SK-N-SH (cell line): ENCODE measurements around the gene SLC17A9. TPM values are rescaled to one million over a fixed set of nuclear protein-coding genes. Genes with fewer than 3 reads are reported as not detected.

ENCODE experiments used
- CTCF ChIA-PET: fragments of 300-600, 350-600 bp; formaldehyde crosslinking; extraction: SDS; loops from one replicate; lab custom pipeline; 2021; lab: Yijun Ruan, JAX
- POLR2A ChIA-PET: fragments of 350-600 bp; sonication (Branson Sonifier 250); formaldehyde crosslinking; extraction: SDS; loops from one replicate; lab custom pipeline; 2020; ENCODE audit warnings: antibody characterized with exemption, inconsistent platforms; lab: Yijun Ruan, JAX
- DNase-seq: peaks from one replicate; pipeline ENCODE4 v3.0.0; 2012
- H2AFZ ChIP-seq: fragments of 200-600 bp; sonication (generic); 2 replicates; pipeline ENCODE4 v1.8.1; 2016; ENCODE audit warnings: antibody characterized with exemption, mild to moderate bottlenecking, low read depth
- H3F3A ChIP-seq: fragments of 200-600 bp; sonication (generic); replicated peaks from 2 replicates; pipeline ENCODE3; 2016; ENCODE audit warnings: antibody characterized with exemption, mild to moderate bottlenecking; ENCODE audit not compliant: insufficient read depth
- H3K27ac ChIP-seq, 2 experiments: fragments of 200-500 bp in 1 of 2; fragments of 200-600 bp in 1 of 2; sonication (Bioruptor generic) in 1 of 2; sonication (generic), shearing (Covaris generic) in 1 of 2; 2 replicates each; pipeline versions ENCODE4 v1.5.1 to v1.6.1; 2014 to 2016; ENCODE audit warnings: low read depth in 2 of 2, inconsistent platforms in 1 of 2, low read length in 1 of 2, mild to moderate bottlenecking in 1 of 2, mixed read lengths in 1 of 2
- H3K27me3 ChIP-seq: fragments of 200-600 bp; sonication (generic), shearing (Covaris generic); 2 replicates; pipeline ENCODE4 v1.6.1; 2016; ENCODE audit warnings: mixed run types; ENCODE audit not compliant: insufficient read depth
- H3K36me3 ChIP-seq, 2 experiments: fragments of 200-500 bp in 1 of 2; fragments of 200-600 bp in 1 of 2; sonication (Bioruptor generic) in 1 of 2; sonication (generic) in 1 of 2; replicated peaks in 1 of 2; 2 replicates each; pipeline versions ENCODE3 to v1.5.1; 2014 to 2016; ENCODE audit warnings: low read length in 1 of 2, mild to moderate bottlenecking in 1 of 2; ENCODE audit not compliant: insufficient read depth in 2 of 2, control insufficient read depth in 1 of 2
- H3K4me1 ChIP-seq, 2 experiments: fragments of 200-500 bp in 1 of 2; fragments of 200-600 bp in 1 of 2; sonication (Bioruptor generic) in 1 of 2; sonication (generic), shearing (Covaris generic) in 1 of 2; 2 replicates each; pipeline versions ENCODE4 v1.5.1 to v1.6.1; 2014 to 2016; ENCODE audit warnings: low read depth in 1 of 2, low read length in 1 of 2, mixed run types in 1 of 2; ENCODE audit not compliant: insufficient read depth in 2 of 2, control insufficient read depth in 1 of 2
- H3K4me2 ChIP-seq: fragments of 200-600 bp; sonication (generic), shearing (Covaris generic); 2 replicates; pipeline ENCODE4 v1.6.1; 2017; ENCODE audit warnings: mixed run types
- H3K4me3 ChIP-seq, 2 experiments: fragments of 200-500 bp in 1 of 2; fragments of 200-600 bp in 1 of 2; sonication (Bioruptor generic) in 1 of 2; sonication (generic), shearing (Covaris generic) in 1 of 2; 2 replicates each; pipeline versions ENCODE4 v1.5.1 to v1.8.1; 2014 to 2016; ENCODE audit warnings: low read depth in 2 of 2, inconsistent platforms in 1 of 2, low read length in 1 of 2, mild to moderate bottlenecking in 1 of 2, mixed read lengths in 1 of 2, moderate library complexity in 1 of 2
- H3K79me2 ChIP-seq: fragments of 200-600 bp; sonication (generic); 2 replicates; pipeline ENCODE4 v1.8.1; 2017; ENCODE audit warnings: mild to moderate bottlenecking; ENCODE audit not compliant: insufficient read depth
- H3K9ac ChIP-seq: fragments of 200-600 bp; sonication (generic); 2 replicates; pipeline ENCODE4 v1.6.1; 2017; ENCODE audit warnings: mixed run types
- H3K9me2 ChIP-seq: fragments of 200-600 bp; sonication (generic); 2 replicates; pipeline ENCODE4 v1.6.1; 2017; ENCODE audit warnings: mixed run types
- H3K9me3 ChIP-seq: fragments of 200-600 bp; sonication (generic); 2 replicates; pipeline ENCODE4 v1.6.1; 2017; ENCODE audit warnings: mixed run types, mild to moderate bottlenecking, moderate library complexity
- H4K20me1 ChIP-seq: fragments of 200-600 bp; sonication (generic); 2 replicates; pipeline ENCODE4 v1.6.1; 2017; ENCODE audit warnings: mild to moderate bottlenecking, mixed run types; ENCODE audit not compliant: insufficient read depth
- CHD2 ChIP-seq: fragments of 150-350 bp; IDR thresholded peaks from 2 replicates; pipeline ENCODE4 v1.6.1; 2018; ENCODE audit warnings: low read length; ENCODE audit not compliant: partially characterized antibody
- ELF1 ChIP-seq: IDR thresholded peaks from 2 replicates; pipeline ENCODE4 v1.4.0; 2012
- EP300 ChIP-seq, 2 experiments: IDR thresholded peaks; 2 replicates each; pipeline versions ENCODE4 v1.4.0 to v1.6.1; 2012; ENCODE audit warnings: borderline replicate concordance in 1 of 2, low read depth in 1 of 2, low read length in 1 of 2
- EZH2phosphoT487 ChIP-seq: fragments of 200-600 bp; sonication (generic); IDR thresholded peaks from 2 replicates; pipeline ENCODE4 v1.6.1; 2017; ENCODE audit warnings: low read depth, mixed run types, mild to moderate bottlenecking, antibody characterized with exemption, moderate library complexity, borderline replicate concordance
- FOSL2 ChIP-seq: IDR thresholded peaks from 2 replicates; pipeline ENCODE4 v1.4.0; 2012; ENCODE audit warnings: low read depth, mild to moderate bottlenecking, moderate library complexity, borderline replicate concordance
- FOXJ3 ChIP-seq: sonication (generic); formaldehyde crosslinking; IDR thresholded peaks from 2 replicates; pipeline ENCODE4 v1.5.1; 2020; ENCODE audit warnings: mild to moderate bottlenecking, missing genetic modification reagents
- GATA2 ChIP-seq: sonication (generic); formaldehyde crosslinking; IDR thresholded peaks from 2 replicates; pipeline ENCODE4 v1.5.0; 2020; ENCODE audit warnings: mild to moderate bottlenecking, missing genetic modification reagents
- MEF2A ChIP-seq: IDR thresholded peaks from 2 replicates; pipeline ENCODE4 v1.4.0; 2012; ENCODE audit warnings: low read depth, borderline replicate concordance
- NRF1 ChIP-seq: IDR thresholded peaks from 2 replicates; pipeline ENCODE4 v1.6.1; 2012; ENCODE audit warnings: low read depth, mild to moderate bottlenecking, low read length
- POLR2AphosphoS5 ChIP-seq: IDR thresholded peaks from 2 replicates; pipeline ENCODE4 v1.6.1; 2012; ENCODE audit warnings: low read depth, low read length
- RAD21 ChIP-seq: IDR thresholded peaks from 2 replicates; pipeline ENCODE4 v1.6.1; 2012; ENCODE audit warnings: mild to moderate bottlenecking, low read length
- RFX5 ChIP-seq: IDR thresholded peaks from 2 replicates; pipeline ENCODE4 v1.6.1; 2012; ENCODE audit warnings: mild to moderate bottlenecking, improper control_type of control experiment, low read length
- RXRA ChIP-seq: IDR thresholded peaks from 2 replicates; pipeline ENCODE4 v1.4.0; 2012; ENCODE audit warnings: low read depth, mild to moderate bottlenecking, borderline replicate concordance
- TCF12 ChIP-seq: IDR thresholded peaks from 2 replicates; pipeline ENCODE4 v1.4.0; 2012
- TEAD4 ChIP-seq: IDR thresholded peaks from 2 replicates; pipeline ENCODE4 v1.4.0; 2012; ENCODE audit warnings: mild to moderate bottlenecking, borderline replicate concordance; ENCODE audit not compliant: insufficient read depth
- WGBS: methylation state at CpG from one replicate; pipeline ENCODE4 v1.1.6; 2017; ENCODE audit warnings: low lambda C conversion rate; 5-methylcytosine and 5-hydroxymethylcytosine counted together
- polyA plus RNA-seq, 3 experiments: library from polyadenylated mRNA; depleted of rRNA; stranded (reverse); fragments of >200 nt; gene quantifications; 2 replicates each; pipeline ENCODE4 v1.2.3, GENCODE V29; 2012
- TF ChIP-seq, protein P1 (sequence below): IDR thresholded peaks from 2 replicates; pipeline ENCODE4; 2012
- TF ChIP-seq, protein P2 (sequence below): fragments of 150-350 bp; IDR thresholded peaks from 2 replicates; pipeline ENCODE4 v1.6.1; 2017; ENCODE audit warnings: antibody characterized with exemption, low read length, low read depth, borderline replicate concordance
- TF ChIP-seq, protein P3 (sequence below): IDR thresholded peaks from 2 replicates; pipeline ENCODE4 v1.4.0; 2012; ENCODE audit warnings: low read depth, borderline replicate concordance
- TF ChIP-seq, protein P4 (sequence below): IDR thresholded peaks from 2 replicates; pipeline ENCODE4 v1.4.0; 2012; ENCODE audit warnings: low read depth, borderline replicate concordance

Gene SLC17A9
- polyA plus RNA-seq, 1 of the 3 experiments (the other 2 are of a cell fraction) = not detected

DNA sequence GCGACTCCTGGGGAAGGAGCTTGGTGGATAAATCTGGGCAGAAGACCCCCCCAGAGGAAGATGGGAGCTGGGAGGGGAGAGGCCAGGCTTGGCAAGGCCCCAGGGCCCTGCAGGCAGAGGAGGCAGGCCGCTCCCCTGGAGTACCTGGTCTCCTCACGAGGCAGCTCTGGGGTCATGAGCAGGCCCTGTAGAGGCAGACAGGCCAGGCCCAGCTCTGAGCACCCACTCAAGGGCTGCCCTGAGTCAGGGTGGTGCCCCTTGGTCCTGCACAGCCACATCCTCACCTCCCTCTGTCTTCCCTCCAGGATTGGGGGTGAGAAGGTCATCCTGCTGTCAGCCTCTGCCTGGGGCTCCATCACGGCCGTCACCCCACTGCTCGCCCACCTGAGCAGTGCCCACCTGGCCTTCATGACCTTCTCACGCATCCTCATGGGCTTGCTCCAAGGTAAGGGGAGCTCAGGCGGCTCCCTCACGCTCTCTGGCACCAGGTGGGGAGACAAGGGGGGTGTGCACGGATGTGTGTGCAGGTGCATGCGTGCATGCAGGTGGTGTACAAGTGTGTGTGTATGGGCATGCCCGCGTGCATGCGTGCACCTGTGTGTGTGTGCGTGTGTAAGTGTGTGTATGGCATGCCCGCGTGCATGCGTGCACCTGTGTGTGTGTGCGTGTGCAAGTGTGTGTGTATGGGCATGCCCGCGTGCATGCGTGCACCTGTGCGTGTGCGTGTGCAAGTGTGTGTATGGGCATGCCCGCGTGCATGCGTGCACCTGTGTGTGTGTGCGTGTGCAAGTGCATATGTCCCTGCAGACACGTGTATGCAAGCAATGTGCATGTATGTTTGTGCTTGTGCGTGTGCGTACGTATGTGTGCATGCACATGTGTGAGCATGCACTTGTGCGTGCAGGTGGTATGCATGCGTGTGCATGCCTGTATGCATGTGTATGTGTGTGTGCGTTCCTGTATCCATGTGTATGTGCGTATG lies 4.9 kb downstream of the SLC17A9 start:
- DNase-seq = peak; percentile 16
- H3K36me3 ChIP-seq = no peaks in the 10 kb centered on the region
- no peaks in the 10 kb centered on the region for H3K9me2 ChIP-seq
- no peak overlapping the region for H3K9ac ChIP-seq
- no peak overlapping the region for H2AFZ ChIP-seq
- no peaks in the 10 kb centered on the region for H3K27me3 ChIP-seq
- no peak overlapping the region for H3K27ac ChIP-seq
- no peak overlapping the region for H3K4me3 ChIP-seq
- H3F3A ChIP-seq = no peaks in the 10 kb centered on the region
- CTCF ChIA-PET = interaction anchor here (1.0 to 1.7 kb wide), 4 partner anchors 8 to 52 kb away, joined by 3 to 8 read pairs (median 4); no protein-coding TSS in a partner anchor
- TF ChIP-seq CHD2 (no peak), EP300 (IDR thresholded peaks at IDR 0.05; ENCODE audit: borderline replicate concordance in 1 of 2, low read depth in 1 of 2, low read length in 1 of 2) (no peak), TCF12 (no peak), RFX5 (no peak), FOSL2 (no peak), NRF1 (no peak), EZH2phosphoT487 (no peak), GATA2 (CRISPR knock-in tag) (no peak), RXRA (no peak), POLR2AphosphoS5 (no peak), ELF1 (no peak), FOXJ3 (CRISPR knock-in tag) (no peak), RAD21 (no peak), MEF2A (no peak), TEAD4 (no peak)
- TF ChIP-seq, protein P1, sequence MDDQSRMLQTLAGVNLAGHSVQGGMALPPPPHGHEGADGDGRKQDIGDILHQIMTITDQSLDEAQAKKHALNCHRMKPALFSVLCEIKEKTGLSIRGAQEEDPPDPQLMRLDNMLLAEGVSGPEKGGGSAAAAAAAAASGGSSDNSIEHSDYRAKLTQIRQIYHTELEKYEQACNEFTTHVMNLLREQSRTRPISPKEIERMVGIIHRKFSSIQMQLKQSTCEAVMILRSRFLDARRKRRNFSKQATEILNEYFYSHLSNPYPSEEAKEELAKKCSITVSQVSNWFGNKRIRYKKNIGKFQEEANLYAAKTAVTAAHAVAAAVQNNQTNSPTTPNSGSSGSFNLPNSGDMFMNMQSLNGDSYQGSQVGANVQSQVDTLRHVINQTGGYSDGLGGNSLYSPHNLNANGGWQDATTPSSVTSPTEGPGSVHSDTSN = no peak
- TF ChIP-seq, protein P2, sequence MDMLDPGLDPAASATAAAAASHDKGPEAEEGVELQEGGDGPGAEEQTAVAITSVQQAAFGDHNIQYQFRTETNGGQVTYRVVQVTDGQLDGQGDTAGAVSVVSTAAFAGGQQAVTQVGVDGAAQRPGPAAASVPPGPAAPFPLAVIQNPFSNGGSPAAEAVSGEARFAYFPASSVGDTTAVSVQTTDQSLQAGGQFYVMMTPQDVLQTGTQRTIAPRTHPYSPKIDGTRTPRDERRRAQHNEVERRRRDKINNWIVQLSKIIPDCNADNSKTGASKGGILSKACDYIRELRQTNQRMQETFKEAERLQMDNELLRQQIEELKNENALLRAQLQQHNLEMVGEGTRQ = no peak
- TF ChIP-seq, protein P3, sequence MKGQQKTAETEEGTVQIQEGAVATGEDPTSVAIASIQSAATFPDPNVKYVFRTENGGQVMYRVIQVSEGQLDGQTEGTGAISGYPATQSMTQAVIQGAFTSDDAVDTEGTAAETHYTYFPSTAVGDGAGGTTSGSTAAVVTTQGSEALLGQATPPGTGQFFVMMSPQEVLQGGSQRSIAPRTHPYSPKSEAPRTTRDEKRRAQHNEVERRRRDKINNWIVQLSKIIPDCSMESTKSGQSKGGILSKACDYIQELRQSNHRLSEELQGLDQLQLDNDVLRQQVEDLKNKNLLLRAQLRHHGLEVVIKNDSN = no peak
- TF ChIP-seq, protein P4, sequence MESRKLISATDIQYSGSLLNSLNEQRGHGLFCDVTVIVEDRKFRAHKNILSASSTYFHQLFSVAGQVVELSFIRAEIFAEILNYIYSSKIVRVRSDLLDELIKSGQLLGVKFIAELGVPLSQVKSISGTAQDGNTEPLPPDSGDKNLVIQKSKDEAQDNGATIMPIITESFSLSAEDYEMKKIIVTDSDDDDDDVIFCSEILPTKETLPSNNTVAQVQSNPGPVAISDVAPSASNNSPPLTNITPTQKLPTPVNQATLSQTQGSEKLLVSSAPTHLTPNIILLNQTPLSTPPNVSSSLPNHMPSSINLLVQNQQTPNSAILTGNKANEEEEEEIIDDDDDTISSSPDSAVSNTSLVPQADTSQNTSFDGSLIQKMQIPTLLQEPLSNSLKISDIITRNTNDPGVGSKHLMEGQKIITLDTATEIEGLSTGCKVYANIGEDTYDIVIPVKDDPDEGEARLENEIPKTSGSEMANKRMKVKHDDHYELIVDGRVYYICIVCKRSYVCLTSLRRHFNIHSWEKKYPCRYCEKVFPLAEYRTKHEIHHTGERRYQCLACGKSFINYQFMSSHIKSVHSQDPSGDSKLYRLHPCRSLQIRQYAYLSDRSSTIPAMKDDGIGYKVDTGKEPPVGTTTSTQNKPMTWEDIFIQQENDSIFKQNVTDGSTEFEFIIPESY = no peak
- TF ChIP-seq, all 33 proteins: peak for 0
- Histone ChIP-seq H3K9me3 (no peaks in the 10 kb centered on the region), H3K79me2 (no peaks in the 10 kb centered on the region), H3K4me1 (peaks cover 0 to 3% of the 10 kb centered on the region in 2 experiments; a peak in 1 of 4 replicates), H4K20me1 (no peaks in the 10 kb centered on the region), H3K4me2 (no peak overlapping the region)
- 86% methylated on average over 34 of the region's 36 CpGs for WGBS
- POLR2A ChIA-PET = no interaction called here
